ENCODE results near the gene TAMALIN.
"Not testable (repeated sequence)": the region's sequence is repeated elsewhere in the genome, so short reads cannot be mapped to it uniquely, and the experiment has no call there.

The TAMALIN gene

GRCh38 chr12:51972849-51973273, 33.9 kb upstream of the TAMALIN start:
- DNase-seq (ENCODE audit: extremely low read depth, low read depth): no peak
- TF ChIP-seq CTCF (IDR thresholded peaks at IDR 0.05; ENCODE audit: low read depth, low read length, missing control alignments): no peak
- no peak overlapping the region for H3K4me3 ChIP-seq (replicated peaks; ENCODE audit: low read depth, low read length)

- no peak for TF ChIP-seq CTCF (IDR thresholded peaks at IDR 0.05; ENCODE audit: low read depth, low read length, missing control alignments)
- no peak for DNase-seq (ENCODE audit: extremely low read depth, low read depth)
- H3K4me3 ChIP-seq (replicated peaks; ENCODE audit: low read depth, low read length): no peak overlapping the region
These were observed 33.2 kb upstream of the TAMALIN start for GRCh38 chr12:51973560-51973959.

- DNase-seq (ENCODE audit: extremely low read depth, low read depth): no peak
- no peak for TF ChIP-seq CTCF (IDR thresholded peaks at IDR 0.05; ENCODE audit: low read depth, low read length, missing control alignments)
- H3K4me3 ChIP-seq (replicated peaks; ENCODE audit: low read depth, low read length): no peak overlapping the region
These were observed 32.1 kb upstream of the TAMALIN start for GRCh38 chr12:51974646-51975045.

GRCh38 chr12:51975196-51975595, 31.6 kb upstream of the TAMALIN start:
- H3K4me3 ChIP-seq (replicated peaks; ENCODE audit: low read depth, low read length): no peak overlapping the region
- no peak for TF ChIP-seq CTCF (IDR thresholded peaks at IDR 0.05; ENCODE audit: low read depth, low read length, missing control alignments)
- DNase-seq (ENCODE audit: extremely low read depth, low read depth): no peak

- TF ChIP-seq CTCF (IDR thresholded peaks at IDR 0.05; ENCODE audit: low read depth, low read length, missing control alignments): no peak
- no peak overlapping the region for H3K4me3 ChIP-seq (replicated peaks; ENCODE audit: low read depth, low read length)
- DNase-seq (ENCODE audit: extremely low read depth, low read depth): no peak
These were observed 30.2 kb upstream of the TAMALIN start for GRCh38 chr12:51976376-51977160.

- DNase-seq (ENCODE audit: extremely low read depth, low read depth): no peak
- no peak overlapping the region for H3K4me3 ChIP-seq (replicated peaks; ENCODE audit: low read depth, low read length)
- no peak for TF ChIP-seq CTCF (IDR thresholded peaks at IDR 0.05; ENCODE audit: low read depth, low read length, missing control alignments)
These were observed 29.4 kb upstream of the TAMALIN start for GRCh38 chr12:51977320-51977753.

GRCh38 chr12:51979306-51979705, 27.4 kb upstream of the TAMALIN start:
- DNase-seq (ENCODE audit: extremely low read depth, low read depth); H3K4me3 ChIP-seq (replicated peaks; ENCODE audit: low read depth, low read length): not testable (repeated sequence)

Data from HFF-Myc (cell line).